CD4-positive, alpha-beta T cell treated with Interleukin-15 for 4 hours (primary cell): ENCODE results near the gene NFATC3.

ENCODE experiments used
- DNase-seq: peaks from one replicate; pipeline ENCODE4 v3.0.0-alpha.2; 2020; ENCODE audit warnings: low spot score

Gene NFATC3

DNA sequence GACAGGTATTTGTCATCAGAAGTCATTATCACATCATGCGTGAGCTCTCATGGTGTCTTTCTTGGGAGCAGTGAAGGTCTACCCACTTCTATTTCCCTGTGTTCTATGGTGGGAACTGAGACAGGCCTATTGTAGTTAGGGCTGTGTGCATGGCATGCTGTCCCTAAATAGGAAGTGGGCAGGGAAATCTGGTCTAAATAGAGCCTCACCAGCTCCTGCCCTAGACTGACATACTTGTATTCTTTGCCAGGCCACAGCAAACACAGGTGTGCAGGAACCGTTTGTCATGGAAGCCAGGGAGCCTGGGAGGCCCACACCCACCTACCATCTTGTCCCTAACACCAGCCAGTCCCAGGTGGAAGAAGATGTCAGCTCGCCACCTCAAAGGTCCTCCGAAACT is 189.3 kb downstream of the NFATC3 start:
- DNase-seq, result no peak

DNA sequence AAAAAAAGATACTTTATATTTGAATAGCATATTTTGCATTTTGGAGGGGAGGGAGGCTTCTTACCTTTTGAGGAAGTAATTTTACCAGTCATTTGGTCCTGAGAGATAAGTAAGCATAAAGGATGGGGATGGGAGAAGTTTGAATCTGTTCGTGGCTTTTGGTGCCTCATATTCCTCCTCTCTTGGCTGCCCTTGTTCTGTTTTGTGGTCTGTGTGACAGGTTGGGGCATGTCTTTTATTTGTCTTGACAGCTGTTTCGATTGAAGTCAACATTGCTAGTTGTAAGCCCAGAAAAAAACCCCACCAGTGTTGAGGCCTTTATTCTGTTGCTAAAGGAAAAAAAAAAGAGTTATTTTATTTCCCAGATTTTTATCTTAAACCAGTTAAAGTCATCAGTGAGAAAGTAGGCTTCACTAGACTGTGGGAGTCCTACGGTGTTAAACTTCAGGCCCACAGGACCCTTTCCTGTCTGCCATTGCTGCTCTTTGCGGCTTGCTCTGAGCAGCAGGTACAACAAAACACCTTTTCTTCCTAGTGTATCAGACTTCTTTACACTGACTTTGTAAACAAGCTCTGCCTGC is 190.5 kb downstream of the NFATC3 start:
- DNase-seq, result peak; percentile 66

DNA sequence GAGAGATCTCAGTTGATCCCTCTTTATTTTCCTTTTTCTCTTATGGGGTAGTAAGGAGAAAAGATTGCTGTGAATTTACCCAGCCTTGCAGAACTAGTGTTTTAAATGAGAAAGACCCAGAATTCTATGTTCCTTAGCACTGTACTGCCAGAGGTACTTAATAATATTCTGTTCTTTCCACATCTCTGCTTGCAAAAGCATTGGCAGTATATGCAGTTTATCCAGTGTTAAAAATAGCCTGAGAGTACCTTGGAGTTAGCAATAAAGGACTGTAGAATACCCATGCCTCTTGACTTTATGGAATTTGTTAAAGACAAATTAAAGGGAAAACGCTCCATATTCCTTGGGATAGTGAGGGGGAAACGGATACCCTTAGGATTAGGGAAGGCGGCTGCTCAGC is 191.1 kb downstream of the NFATC3 start:
- no peak for DNase-seq
